DOHH2 (cell line): ENCODE measurements around the gene KANSL3.

Experiments
- H3F3A ChIP-seq: fragments of 200-600 bp; sonication (generic), shearing (Covaris generic); 2 replicates; pipeline ENCODE4 v1.6.0; 2016; ENCODE audit warnings: antibody characterized with exemption, mild to moderate bottlenecking; ENCODE audit not compliant: control insufficient read depth, insufficient read depth
- H3K27ac ChIP-seq: fragments of 200-600 bp; sonication (generic); 2 replicates; pipeline ENCODE4 v1.5.1; 2014; ENCODE audit warnings: low read depth, mild to moderate bottlenecking, low read length, moderate library complexity
- H3K27me3 ChIP-seq: fragments of 200-600 bp; sonication (generic); 2 replicates; pipeline ENCODE4 v1.6.1; 2014; ENCODE audit warnings: mild to moderate bottlenecking, low read length, mixed read lengths; ENCODE audit not compliant: control insufficient read depth
- H3K36me3 ChIP-seq: fragments of 200-600 bp; sonication (generic); 2 replicates; pipeline ENCODE4 v1.6.1; 2014; ENCODE audit warnings: mild to moderate bottlenecking, low read length, moderate library complexity, mixed read lengths; ENCODE audit not compliant: control insufficient read depth
- H3K4me1 ChIP-seq: fragments of 200-600 bp; sonication (generic); 2 replicates; pipeline ENCODE4 v1.6.1; 2014; ENCODE audit warnings: mild to moderate bottlenecking, low read length, mixed read lengths; ENCODE audit not compliant: control insufficient read depth
- H3K4me2 ChIP-seq: fragments of 200-600 bp; sonication (generic); 2 replicates; pipeline ENCODE4 v1.6.0; 2014; ENCODE audit warnings: mild to moderate bottlenecking, low read length, moderate library complexity
- H3K4me3 ChIP-seq: fragments of 200-600 bp; sonication (generic); 2 replicates; pipeline ENCODE4 v1.5.1; 2014; ENCODE audit warnings: mild to moderate bottlenecking, low read length, mixed read lengths
- H3K79me2 ChIP-seq: fragments of 200-600 bp; sonication (generic); 2 replicates; pipeline ENCODE4 v1.6.1; 2014; ENCODE audit warnings: mild to moderate bottlenecking, low read length, mixed read lengths; ENCODE audit not compliant: control insufficient read depth
- H3K9me2 ChIP-seq: fragments of 200-600 bp; sonication (generic); replicated peaks from 2 replicates; pipeline ENCODE4 v1.6.1; 2014; ENCODE audit warnings: mild to moderate bottlenecking, low read length, mixed read lengths; ENCODE audit not compliant: control insufficient read depth
- H3K9me3 ChIP-seq: fragments of 200-600 bp; sonication (generic); 2 replicates; pipeline ENCODE4 v1.6.1; 2014; ENCODE audit warnings: antibody characterized with exemption, low read length, mixed read lengths; ENCODE audit not compliant: control insufficient read depth, insufficient read depth
- H4K20me1 ChIP-seq: fragments of 200-600 bp; sonication (generic); 2 replicates; pipeline ENCODE4 v1.6.0; 2014; ENCODE audit warnings: low read depth, mild to moderate bottlenecking, antibody characterized with exemption, low read length, moderate library complexity; ENCODE audit not compliant: control insufficient read depth, insufficient read depth
- CTCF ChIP-seq: fragments of 200-600 bp; sonication (generic); IDR thresholded peaks from one replicate; pipeline ENCODE4 v1.5.1; 2014; ENCODE audit warnings: antibody characterized with exemption, mild to moderate bottlenecking, low read depth, low read length; ENCODE audit not compliant: poor library complexity, severe bottlenecking
- EZH2phosphoT487 ChIP-seq: fragments of 200-600 bp; sonication (generic); IDR thresholded peaks from 2 replicates; pipeline ENCODE4 v1.6.1; 2017; ENCODE audit warnings: borderline replicate concordance, mild to moderate bottlenecking, antibody characterized with exemption, low read length, moderate library complexity, mixed read lengths

The KANSL3 gene

GRCh38 chr2:96684883-96685576, 46.9 kb upstream of the KANSL3 start:
- Histone ChIP-seq H3K4me3 (no peak overlapping the region), H3K4me1 (no peaks in the 10 kb centered on the region)

GRCh38 chr2:96683972-96684820, 46.1 kb upstream of the KANSL3 start:
- Histone ChIP-seq H3F3A (no peaks in the 10 kb centered on the region), H3K79me2 (no peaks in the 10 kb centered on the region), H3K27me3 (peaks cover 10% of the 10 kb centered on the region), H3K27ac (no peak overlapping the region), H4K20me1 (no peaks in the 10 kb centered on the region), H3K4me3 (no peak overlapping the region), H3K4me1 (no peaks in the 10 kb centered on the region), H3K4me2 (no peak overlapping the region), H3K9me2 (no peaks in the 10 kb centered on the region), H3K9me3 (no peaks in the 10 kb centered on the region), H3K36me3 (no peaks in the 10 kb centered on the region)
- TF ChIP-seq CTCF (no peak), EZH2phosphoT487 (no peak)

More at GRCh38 chr2:96684883-96685576, 46.9 kb upstream of the KANSL3 start:
- Histone ChIP-seq H3F3A (no peaks in the 10 kb centered on the region), H4K20me1 (no peaks in the 10 kb centered on the region), H3K9me2 (no peaks in the 10 kb centered on the region), H3K4me2 (no peak overlapping the region), H3K27ac (no peak overlapping the region), H3K79me2 (no peaks in the 10 kb centered on the region), H3K36me3 (no peaks in the 10 kb centered on the region), H3K27me3 (peaks cover 5% of the 10 kb centered on the region), H3K9me3 (no peaks in the 10 kb centered on the region)
- no peak for TF ChIP-seq CTCF
- no peak for TF ChIP-seq EZH2phosphoT487

- no peaks in the 10 kb centered on the region for H3K4me1 ChIP-seq
- no peaks in the 10 kb centered on the region for H3K9me2 ChIP-seq
- no peaks in the 10 kb centered on the region for H3F3A ChIP-seq
- H3K4me3 ChIP-seq = no peak overlapping the region
- H3K27ac ChIP-seq = no peak overlapping the region
- no peaks in the 10 kb centered on the region for H3K36me3 ChIP-seq
- no peak overlapping the region for H3K4me2 ChIP-seq
- no peaks in the 10 kb centered on the region for H4K20me1 ChIP-seq
- no peak for TF ChIP-seq CTCF
- TF ChIP-seq EZH2phosphoT487 = no peak
- H3K79me2 ChIP-seq = no peaks in the 10 kb centered on the region
- H3K27me3 ChIP-seq = peaks cover 10% of the 10 kb centered on the region
- H3K9me3 ChIP-seq = no peaks in the 10 kb centered on the region
Observed at GRCh38 chr2:96683307-96683706, 45.2 kb upstream of the KANSL3 start.
